DMS114 treated with DMSO at 0.1 percent for 48 hours (cell line): ENCODE results near the gene VMO1.

ENCODE experiments used
- DNase-seq: peaks from one replicate; lab custom pipeline; 2025; ENCODE audit not compliant: unreplicated experiment; lab: John Stamatoyannopoulos, UW

Gene VMO1

DNA sequence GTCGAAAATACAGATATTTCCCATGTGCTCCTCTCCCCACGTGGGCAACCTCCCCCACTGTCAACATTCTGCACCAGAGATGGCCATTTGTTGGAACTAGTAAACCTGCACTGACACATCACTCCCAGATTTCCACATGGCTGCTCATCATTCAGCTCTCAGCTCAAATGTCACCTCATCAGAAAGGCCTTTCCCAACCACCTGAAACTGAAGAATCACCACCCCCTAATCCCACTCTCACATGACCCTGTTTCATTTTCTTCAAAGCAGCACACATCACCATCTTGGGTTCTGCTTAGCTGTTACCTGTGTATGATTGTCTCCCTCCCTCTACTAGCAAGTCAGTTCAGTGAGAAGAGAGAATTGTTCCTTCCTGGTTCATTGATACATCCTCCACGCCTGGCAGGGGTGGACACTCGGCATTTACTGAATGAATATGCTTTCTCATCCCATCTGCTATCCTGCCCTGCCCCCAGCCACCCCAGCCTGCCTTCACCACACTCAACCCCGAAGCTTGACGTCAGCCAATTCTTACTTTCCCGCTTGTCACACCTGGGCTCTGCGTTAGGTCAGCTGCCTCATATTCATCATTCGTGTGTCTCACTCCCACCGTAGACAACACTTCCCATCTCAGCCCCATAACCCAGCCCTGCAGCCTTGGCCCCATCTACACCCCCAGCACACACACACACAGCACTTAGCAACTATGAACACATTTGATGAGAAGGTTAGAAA, 14.5 kb upstream of the VMO1 start:
- DNase-seq = no peak

DNA sequence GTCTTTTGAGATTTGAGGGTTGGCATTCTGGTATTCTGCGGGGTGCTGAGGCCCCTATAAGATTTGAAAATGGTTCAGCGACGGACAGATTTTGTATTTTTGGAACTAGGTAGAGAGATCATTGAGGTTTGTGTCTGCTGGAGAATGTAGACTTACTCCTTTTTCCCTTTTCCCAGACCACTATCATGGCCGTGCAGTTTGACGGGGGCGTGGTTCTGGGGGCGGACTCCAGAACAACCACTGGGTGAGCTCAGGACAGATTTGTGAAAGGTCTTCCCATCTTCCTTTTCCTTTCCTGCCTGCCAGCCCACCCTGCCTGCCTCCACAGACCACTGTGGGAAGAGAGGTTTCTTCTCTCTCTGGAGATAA, 10.4 kb upstream of the VMO1 start:
- DNase-seq = peak; percentile 43

DNA sequence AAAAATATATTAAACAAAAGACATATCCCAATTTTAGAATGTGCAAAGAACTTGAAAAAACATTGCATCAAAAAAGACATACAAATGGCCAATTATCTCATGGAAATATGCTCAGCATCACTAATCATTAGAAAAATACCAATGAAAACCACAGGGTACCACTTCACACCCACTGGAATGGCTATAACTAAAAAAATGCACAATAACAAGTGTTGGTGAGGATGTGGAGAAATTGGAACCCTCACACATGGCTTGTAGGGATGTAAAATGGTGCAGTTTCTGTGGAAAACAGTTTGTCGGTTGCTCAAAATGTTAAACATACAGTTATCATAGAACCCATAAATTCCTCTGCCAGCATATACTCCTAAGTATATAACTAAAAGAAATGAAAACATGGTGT, 9.0 kb upstream of the VMO1 start:
- DNase-seq = no peak

DNA sequence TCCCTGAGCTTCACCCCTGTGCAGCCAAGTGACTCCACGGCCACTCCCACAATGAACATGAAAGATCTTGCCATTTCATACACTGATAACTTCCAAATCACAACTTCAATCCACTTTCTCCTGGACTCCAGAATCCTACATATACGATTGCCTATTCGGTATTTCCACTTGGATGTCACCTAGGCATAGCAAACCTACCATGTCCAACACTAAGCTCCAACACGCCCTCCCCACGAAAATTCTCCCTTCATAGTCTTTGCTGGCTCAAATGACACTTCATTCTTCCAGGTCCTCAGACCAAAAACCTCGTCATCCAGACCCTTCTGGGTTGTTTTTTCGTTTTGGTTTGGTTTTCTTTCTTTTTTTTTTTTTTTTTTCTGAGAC, 4.5 kb upstream of the VMO1 start:
- DNase-seq = no peak

DNA sequence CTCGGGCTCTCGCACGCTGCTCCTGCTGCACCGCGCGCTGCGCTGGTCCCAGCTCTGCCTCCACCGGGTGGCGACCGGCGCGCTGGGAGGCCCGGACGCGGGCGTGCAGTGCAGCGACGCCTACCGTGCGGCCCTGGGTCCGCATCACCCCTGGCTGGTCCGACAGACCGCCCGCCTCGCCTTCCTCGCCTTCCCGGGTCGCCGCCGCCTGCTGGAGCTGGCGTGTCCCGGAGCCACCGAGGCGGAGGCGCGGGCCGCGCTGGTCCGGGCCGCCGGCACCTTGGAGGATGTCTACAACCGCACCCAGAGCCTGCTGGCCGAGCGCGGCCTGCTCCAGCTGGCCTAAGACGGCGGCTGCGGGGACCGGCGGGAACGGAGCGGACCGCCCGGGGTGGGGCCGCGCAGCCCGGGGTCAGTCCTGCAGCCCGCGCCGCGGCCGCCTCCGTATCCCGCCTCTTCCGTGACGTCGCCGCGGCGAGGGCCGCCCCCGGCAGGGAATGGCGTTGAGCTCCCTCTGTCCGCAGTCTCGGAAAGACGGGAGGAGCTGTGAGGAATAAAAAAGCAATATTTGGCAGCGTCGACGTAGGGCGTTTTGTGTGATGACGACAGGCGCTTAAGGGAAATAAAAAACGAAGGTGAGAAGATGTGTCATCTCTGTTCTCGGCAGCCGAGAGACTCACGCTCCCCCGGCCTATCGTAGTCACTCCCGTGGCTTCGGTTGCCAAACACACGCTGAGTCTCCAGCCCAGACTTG, 4.0 kb upstream of the VMO1 start:
- peak; percentile 70 for DNase-seq

DNA sequence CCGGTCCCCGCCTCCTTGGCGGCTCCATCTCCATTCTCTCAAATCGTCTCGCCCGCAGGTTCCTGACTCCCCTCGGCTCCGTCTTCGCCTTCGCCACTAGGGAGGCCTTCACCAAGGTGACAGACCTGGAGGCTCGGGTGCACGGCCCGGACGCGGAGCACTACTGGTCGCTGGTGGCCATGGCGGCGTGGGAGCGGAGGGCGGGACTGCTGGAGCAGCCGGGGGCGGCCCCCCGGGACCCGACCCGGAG, 3.5 kb upstream of the VMO1 start:
- peak; percentile 56 for DNase-seq

DNA sequence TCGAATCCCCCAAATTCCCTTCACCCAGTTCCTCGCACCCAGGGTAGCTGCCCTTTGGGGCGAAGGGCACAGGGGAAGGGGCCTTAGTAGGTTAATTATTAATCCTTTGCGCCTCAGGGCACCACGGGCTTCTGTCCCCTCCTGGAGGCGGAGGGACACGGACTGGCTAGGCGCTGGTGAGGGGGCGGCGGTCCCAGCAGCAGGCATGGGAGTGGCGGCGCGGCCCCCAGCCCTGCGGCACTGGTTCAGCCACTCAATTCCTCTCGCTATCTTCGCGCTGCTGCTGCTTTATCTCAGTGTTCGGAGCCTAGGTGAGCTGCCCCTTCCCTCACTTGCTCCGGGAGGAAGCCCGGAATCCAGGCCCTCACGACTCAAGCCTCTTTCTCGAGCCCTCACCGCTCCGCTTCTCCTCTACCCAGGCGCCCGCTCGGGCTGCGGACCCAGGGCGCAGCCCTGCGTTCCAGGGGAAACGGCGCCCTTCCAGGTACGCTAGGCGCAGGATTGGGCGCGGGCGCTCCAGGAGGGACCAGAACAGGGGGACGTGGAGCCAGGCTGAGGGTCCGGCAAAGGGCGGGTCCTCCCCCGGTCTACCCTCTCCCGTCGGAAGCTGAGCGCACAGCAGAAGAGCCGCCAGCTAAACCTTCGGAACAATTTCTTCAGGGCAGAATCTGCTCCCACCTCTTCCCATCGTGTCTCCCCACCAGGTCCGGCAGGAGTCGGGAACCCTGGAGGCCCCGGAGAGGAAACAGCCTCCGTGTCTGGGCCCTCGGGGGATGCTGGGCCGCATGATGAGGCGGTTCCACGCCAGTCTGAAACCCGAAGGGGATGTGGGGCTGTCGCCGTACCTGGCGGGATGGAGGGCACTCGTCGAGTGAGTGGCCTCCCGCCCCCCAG, 2.9 kb upstream of the VMO1 start, which contains the start of gene GLTPD2:
Gene GLTPD2, plus strand, starts transcription at position 158 of the 894 bp plus-strand sequence. Its CDS starts 48 bp downstream, at position 206.
- no peak for DNase-seq

DNA sequence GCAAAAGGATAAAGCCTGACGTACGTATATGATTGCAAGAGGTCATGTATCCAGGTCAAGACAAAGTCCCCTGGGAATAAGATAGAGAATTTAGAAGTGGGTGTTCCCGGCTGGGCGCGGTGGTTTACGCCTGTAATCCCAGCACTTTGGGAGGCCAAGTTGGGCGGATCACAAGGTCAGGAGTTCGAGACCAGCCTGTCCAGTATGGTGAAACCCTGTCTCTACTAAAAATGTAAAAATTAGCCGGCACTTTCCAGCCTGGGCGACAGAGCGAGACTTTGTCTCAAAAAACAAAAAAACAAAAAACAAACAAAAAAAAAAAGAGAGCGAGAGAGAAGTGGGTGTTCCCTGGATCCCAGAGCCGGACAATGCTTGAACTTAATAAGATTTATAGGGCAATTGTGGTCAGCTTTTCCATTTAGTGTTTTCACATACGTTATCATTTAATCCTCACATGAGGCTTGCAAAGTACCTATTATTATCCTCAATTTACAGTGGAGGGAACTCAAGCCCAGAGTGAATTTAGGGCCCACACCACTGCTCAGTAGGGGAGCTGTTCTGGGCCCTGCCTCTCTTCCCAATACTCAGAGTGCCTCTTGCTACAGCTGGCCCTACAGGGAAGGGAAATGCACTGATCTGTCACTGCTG, 2.1 kb upstream of the VMO1 start:
- no peak for DNase-seq

DNA sequence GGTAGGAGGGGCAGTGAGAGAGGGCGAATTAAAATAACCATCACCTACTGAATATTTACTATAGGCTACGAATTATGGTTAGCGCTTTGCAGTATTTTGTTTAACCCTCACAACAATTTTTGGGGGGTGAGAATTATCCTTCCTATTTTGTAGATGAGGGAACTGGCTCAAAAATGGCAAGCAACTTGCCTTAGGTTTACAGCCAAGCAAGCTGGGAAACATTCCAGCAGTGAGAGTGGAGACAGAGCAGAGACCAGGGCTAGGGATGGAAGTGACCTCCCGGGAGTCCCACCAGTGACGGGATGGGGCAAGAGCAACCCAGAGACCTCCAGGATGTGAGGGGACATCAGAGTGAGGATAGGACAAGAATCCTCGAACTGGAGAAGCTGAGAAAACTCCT, 352 bp upstream of the VMO1 start:
- DNase-seq = no peak

DNA sequence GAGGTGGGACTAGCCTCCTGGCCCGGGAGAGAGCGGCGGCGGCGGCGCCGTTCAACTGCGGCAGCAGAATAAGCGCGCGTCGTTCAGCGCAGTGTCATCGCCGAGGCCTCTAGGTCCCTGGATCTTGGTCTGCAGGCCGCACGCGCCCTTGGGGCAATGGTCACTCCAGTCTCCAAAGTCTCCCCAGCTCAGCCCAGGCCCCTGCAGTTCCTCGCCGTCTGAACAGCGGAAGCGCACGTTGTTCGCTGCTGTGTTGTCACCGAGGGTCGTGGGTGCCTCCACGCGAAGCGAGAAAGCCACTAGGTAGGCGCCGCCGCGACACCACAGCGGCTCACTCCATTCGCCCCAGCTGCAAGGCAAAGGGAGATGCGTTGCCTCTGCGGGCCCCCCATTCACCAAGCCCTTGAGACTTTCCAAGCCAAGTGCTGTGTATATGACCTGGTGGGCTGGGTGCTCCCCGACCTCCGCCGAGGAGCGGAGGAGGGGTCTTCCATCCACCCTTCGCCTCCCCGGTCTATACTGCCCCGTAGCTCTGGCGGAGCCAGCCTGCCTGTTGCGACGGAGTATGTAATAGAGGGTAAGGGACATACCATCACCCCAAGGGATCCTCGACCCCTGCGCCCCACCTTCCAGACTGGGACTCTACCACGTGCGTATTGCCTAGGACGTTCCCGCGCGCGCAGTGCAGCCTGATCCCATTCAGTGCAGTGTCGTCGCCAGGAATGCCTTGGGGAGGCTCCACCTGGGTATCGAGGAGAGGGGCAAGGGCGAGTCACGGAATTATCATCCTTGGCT, 656 bp downstream of the VMO1 start:
- DNase-seq = no peak

DNA sequence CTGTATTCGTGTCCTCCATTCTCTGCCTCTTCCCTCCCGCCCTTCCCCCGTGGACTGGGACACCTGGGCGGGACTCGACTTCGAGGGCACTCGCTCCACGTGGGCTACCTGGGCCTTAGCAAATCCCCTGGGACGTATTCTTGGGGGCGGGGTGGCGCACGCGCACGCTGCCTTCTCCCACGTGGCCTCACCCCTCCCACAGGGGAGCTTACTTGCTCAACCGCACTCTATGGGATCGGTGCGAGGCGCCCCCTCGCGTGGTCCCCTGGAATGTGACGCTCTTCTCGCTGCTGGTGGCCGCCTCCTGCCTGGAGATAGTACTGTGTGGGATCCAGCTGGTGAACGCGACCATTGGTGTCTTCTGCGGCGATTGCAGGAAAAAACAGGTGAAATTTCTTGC, 3.5 kb downstream of the VMO1 start:
- DNase-seq = no peak

DNA sequence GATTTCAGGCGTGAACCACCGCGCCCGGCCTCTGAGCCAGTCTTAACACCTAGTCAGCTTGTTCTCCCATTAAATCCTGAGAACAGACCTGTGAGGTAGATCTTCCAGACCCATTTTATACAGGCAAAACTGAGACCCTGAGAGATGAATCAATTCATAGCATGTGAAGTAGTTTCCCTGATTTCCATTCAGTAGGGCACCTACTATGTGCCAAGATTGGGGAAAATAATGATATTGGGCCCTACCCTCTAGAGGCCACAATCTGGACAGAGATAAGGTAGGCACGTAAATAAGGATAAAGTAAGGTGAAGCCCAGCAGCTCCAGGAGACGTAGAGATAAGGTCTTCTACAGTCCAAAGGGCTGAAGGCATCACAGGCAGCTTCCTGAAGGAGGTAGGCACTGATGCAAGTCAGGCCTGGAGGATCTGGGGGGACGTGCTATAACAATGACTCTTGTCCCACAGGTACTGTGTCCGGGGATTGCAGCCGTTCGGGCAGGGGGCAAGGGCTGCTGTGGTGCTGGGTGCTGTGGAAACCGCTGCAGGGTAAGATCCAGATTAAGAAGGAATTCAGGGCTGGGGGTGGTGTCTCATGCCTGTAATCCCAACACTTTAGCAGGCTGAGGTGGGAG, 5.7 kb downstream of the VMO1 start:
- no peak for DNase-seq

DNA sequence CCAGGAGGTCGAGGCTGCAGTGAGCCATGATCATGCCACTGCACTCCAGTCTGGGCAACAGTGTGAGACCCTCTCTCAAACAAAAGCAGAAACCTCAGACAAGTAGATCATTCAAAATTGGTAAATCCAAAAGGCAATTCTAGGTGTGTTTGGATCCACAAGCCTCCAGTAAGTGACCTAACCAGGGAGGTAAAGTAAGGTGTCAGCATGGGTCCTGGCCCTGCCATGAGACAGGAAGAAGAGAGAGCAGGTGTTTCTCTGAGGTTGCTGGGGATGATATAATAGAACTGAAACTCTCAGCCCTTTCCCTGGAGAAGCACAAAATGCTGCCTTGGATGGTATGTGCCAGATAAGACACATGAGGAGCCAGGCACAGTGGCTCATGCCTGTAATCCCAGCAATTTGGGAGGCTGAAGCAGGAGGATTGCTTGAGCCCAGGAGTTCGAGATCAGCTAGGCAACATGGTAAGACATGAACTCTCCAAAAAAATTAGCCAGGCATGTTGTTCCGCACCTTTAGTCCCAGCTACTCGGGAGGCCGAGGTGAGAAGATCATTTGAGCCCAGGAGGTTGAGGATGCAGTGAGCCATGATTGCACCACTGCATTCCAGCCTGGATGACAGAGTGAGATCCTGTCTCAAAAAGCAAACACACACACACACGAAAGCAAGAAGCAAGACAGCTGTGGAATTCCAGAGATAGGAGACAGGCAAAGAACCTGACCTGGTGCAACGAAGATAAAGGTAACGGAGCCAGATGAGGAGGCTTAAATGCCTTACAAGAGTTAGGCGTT, 8.0 kb downstream of the VMO1 start:
- DNase-seq = no peak

DNA sequence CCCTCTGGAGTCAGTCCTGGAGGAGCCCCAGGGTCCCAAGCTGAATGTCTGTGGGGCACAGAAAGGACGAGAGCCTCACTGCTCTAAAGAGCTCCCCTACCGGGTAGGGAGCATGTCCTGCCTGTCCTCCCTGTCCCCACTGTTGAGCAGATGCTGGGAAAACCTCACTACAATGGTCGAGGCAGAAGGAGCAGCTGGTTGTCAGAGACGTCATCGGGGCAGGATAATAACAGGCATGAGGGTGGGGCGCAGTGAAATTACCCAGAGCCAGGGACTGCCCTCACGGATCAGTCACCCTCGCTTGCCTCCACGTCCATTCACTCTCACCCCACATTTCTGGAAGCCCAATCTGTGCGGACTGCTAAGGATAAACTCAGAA, 13.9 kb downstream of the VMO1 start:
- no peak for DNase-seq

DNA sequence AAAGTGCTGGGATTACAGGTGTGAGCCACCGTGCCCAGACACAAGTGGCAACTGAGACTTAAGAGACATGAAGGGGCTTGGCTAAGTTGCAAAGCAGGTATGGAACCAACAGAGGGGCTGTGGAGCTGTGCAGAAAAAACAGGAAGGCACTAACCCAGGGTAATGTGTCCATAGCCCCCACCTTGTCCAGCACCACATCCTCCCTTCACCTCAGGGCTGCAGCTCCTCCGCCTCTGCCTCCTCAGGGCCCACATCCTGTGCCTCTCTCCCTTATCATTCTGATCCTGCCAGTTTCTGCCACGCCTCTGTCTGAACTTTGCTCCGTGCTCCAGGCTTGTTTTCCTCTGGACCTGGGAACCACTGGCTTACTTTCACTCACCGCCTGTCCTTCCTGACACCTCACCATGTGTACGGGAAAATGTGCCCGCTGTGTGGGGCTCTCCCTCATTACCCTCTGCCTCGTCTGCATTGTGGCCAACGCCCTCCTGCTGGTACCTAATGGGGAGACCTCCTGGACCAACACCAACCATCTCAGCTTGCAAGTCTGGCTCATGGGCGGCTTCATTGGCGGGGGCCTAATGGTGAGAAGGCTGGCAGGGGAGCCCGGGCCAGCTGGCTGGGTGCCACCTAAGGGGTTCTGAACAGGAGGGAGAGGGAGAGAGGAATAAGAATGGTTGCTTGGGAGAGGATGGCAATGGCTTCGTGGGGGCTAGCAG, 14.5 kb downstream of the VMO1 start, which contains the start of gene TM4SF5:
Gene TM4SF5, plus strand, starts transcription at position 368 of the 716 bp plus-strand sequence. Its CDS starts 37 bp downstream, at position 405.
- no peak for DNase-seq

DNA sequence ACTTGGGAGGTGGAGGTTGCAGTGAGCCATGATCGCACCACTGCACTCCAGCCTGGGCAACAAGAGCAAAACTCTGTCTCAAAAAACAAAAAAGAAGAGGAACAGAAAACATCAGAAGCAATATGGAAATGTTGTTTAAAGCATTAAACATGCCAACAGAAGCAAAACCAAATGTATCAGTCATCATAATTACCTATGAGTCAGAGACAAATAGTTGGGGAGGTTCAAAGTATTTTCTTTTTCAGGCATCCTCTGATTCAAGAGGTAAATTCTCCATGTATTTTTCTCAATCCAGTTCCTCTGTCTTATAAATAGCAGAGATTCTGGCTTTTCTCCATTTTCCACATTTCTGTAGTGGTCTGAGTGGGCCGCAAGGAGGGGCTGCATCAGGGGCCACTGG, 16.5 kb downstream of the VMO1 start:
- DNase-seq = no peak

DNA sequence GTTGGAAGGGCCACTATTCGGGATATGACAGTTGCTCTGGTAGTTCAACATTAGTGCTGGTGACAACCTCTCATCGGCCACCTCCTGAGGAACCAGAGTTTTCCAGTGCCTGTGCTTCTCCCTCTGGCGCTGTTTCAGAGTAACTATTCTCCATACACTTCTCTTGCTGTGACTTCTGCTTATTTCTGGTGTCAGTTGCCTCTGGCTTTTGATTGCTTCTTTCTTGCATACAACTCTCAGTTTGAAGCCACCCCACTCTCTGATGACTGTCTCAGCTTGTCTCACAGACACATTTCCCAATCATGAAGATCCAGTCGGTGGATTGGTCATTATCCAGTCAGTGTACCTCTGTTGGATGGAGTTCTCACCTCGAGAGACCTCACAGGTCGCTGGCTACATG, 17.9 kb downstream of the VMO1 start:
- no peak for DNase-seq

DNA sequence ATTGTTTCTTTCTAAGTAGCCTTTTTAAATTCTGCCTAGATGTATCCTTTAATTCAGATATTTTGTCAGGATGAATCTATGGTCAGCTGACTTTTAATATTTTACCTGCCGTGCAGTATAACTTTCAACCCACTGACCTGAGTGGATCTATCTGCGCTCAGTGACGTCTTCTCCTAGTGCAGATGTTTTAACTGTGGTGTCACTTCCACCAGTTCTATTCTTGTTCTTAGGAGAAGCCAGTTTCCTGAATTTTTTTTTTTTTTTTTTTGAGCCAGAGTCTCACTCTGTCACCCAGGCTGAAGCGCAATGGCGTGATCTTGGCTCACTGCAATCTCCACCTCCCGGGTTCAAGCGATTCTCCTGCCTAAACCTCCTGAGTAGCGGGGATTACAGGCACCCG, 19.4 kb downstream of the VMO1 start:
- DNase-seq = no peak

DNA sequence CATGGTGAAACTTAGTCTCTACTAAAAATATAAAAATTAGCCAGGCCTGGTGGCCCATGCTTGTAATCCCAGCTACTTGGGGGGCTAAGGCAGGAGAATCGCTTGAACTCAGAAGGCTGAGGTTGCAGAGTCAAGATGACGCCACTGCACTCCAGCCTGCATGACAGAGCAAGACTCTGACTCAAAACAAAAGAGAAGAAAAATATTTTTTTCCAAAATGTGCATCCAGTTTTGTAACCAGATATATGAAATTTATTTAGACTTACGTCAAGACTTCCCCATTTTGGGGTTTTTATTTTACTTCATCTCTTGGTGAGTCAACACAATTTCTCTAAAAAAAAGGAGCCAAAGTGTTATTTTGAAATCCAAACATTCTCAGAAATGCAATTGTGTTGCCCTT, 20.0 kb downstream of the VMO1 start:
- DNase-seq = no peak
